A549 (cell line): ENCODE measurements around the gene FGF19.

Source experiments
- POLR2AphosphoS2 ChIP-seq: conservative IDR thresholded peaks from 2 replicates; pipeline ENCODE4 v1.6.1; 2012; ENCODE audit warnings: low read length, improper control_type of control experiment, inconsistent platforms
- RFX5 ChIP-seq: fragments of 450-650 bp; IDR thresholded peaks from 2 replicates; pipeline ENCODE4 v1.7.1; 2014; ENCODE audit warnings: antibody characterized with exemption, mild to moderate bottlenecking, moderate library complexity
- ZFP36 ChIP-seq: fragments of 450-650 bp; IDR thresholded peaks from 2 replicates; pipeline ENCODE4 v1.6.1; 2014; ENCODE audit warnings: borderline replicate concordance; ENCODE audit not compliant: partially characterized antibody
- TF ChIP-seq, protein P1 (sequence below): fragments of 450-650 bp; IDR thresholded peaks from 2 replicates; pipeline ENCODE4 v1.6.1; 2014; ENCODE audit warnings: antibody characterized with exemption
- TF ChIP-seq, protein P2 (sequence below): fragments of >200 bp; sonication (Bioruptor Twin); formaldehyde crosslinking; IDR thresholded peaks from 3 replicates; pipeline ENCODE4 v1.5.1; 2016

DNA sequence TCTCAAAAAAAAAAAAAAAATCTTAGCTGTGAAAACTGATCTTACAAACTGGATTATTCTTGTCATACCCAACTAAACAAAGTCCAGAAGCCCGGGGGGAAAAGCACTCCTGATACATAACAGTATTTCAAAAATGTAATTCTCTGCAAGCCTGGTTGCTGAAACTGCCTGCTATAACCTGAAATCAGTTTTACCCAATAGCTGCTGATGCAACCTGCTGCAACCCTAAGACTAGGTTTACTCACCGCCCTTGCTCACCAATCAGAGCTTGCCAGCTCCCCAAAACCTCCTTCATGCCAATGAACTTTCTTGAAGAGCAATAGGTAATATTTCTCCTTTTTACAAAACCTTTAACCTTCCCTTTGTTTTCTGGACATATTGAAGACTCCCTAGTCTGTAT lies 12.4 kb downstream of the FGF19 start:
- TF ChIP-seq, protein P1, sequence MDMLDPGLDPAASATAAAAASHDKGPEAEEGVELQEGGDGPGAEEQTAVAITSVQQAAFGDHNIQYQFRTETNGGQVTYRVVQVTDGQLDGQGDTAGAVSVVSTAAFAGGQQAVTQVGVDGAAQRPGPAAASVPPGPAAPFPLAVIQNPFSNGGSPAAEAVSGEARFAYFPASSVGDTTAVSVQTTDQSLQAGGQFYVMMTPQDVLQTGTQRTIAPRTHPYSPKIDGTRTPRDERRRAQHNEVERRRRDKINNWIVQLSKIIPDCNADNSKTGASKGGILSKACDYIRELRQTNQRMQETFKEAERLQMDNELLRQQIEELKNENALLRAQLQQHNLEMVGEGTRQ: no peak
- TF ChIP-seq ZFP36 (no peak), POLR2AphosphoS2 (no peak), RFX5 (no peak)
- TF ChIP-seq, protein P2, sequence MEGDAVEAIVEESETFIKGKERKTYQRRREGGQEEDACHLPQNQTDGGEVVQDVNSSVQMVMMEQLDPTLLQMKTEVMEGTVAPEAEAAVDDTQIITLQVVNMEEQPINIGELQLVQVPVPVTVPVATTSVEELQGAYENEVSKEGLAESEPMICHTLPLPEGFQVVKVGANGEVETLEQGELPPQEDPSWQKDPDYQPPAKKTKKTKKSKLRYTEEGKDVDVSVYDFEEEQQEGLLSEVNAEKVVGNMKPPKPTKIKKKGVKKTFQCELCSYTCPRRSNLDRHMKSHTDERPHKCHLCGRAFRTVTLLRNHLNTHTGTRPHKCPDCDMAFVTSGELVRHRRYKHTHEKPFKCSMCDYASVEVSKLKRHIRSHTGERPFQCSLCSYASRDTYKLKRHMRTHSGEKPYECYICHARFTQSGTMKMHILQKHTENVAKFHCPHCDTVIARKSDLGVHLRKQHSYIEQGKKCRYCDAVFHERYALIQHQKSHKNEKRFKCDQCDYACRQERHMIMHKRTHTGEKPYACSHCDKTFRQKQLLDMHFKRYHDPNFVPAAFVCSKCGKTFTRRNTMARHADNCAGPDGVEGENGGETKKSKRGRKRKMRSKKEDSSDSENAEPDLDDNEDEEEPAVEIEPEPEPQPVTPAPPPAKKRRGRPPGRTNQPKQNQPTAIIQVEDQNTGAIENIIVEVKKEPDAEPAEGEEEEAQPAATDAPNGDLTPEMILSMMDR: no peak
